DMS 273 (cell line): Measurements from ENCODE around the gene SCAF8.
"Not testable (repeated sequence)": the region's sequence is repeated elsewhere in the genome, so short reads cannot be mapped to it uniquely, and the experiment has no call there.

Source experiments
- DNase-seq: peaks from one replicate; lab custom pipeline; 2025; ENCODE audit not compliant: unreplicated experiment; lab: John Stamatoyannopoulos, UW

The SCAF8 gene, protein sequence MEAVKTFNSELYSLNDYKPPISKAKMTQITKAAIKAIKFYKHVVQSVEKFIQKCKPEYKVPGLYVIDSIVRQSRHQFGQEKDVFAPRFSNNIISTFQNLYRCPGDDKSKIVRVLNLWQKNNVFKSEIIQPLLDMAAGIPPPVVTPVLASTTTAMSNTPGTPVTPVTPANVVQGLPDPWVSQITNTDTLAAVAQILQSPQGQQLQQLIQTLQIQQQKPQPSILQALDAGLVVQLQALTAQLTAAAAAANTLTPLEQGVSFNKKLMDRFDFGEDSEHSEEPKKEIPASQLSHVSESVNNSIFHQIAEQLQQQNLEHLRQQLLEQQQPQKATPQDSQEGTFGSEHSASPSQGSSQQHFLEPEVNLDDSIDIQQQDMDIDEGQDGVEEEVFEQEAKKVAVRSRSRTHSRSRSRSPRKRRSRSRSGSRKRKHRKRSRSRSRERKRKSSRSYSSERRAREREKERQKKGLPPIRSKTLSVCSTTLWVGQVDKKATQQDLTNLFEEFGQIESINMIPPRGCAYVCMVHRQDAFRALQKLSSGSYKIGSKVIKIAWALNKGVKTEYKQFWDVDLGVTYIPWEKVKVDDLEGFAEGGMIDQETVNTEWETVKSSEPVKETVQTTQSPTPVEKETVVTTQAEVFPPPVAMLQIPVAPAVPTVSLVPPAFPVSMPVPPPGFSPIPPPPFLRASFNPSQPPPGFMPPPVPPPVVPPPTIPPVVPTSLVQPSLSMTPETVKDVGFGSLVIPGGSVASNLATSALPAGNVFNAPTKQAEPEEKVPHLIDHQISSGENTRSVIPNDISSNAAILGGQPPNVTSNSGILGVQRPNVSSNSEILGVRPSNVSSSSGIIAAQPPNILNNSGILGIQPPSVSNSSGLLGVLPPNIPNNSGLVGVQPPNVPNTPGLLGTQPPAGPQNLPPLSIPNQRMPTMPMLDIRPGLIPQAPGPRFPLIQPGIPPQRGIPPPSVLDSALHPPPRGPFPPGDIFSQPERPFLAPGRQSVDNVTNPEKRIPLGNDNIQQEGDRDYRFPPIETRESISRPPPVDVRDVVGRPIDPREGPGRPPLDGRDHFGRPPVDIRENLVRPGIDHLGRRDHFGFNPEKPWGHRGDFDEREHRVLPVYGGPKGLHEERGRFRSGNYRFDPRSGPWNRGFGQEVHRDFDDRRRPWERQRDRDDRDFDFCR (N-terminal part only)

DNA sequence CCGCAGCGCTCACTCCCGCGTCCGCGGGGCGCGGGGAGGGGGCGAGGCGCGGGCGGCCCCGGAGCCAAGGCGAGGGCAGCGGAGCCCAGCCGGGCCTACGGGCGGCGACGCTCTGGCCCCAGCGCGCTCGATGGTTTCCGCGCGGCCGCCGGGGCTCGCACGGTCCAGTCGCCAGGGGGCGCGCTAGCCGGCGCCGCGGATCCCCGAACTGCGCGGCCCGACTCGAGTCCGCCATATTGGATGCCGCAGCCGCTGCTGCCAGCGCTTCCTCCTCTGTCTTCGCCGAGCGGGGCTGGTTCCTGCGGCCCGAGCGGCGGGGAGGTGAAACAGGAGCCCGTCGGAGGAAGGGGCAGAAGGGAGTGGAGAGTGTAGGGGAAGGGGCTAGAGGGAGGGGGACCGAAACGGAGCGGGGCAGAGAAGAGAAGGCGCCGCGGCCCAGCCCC lies at the start of gene SCAF8:
Gene SCAF8 (plus strand): TSS at position 234 of the 443 bp plus-strand sequence. CDS start 485 bp downstream, outside the sequence.
- peak; percentile 94 for DNase-seq

GRCh38 chr6:154683756-154684523 lies 49.3 kb upstream of the SCAF8 start:
- no peak for DNase-seq

GRCh38 chr6:154686162-154686561 lies 47.1 kb upstream of the SCAF8 start:
- DNase-seq = no peak

DNA sequence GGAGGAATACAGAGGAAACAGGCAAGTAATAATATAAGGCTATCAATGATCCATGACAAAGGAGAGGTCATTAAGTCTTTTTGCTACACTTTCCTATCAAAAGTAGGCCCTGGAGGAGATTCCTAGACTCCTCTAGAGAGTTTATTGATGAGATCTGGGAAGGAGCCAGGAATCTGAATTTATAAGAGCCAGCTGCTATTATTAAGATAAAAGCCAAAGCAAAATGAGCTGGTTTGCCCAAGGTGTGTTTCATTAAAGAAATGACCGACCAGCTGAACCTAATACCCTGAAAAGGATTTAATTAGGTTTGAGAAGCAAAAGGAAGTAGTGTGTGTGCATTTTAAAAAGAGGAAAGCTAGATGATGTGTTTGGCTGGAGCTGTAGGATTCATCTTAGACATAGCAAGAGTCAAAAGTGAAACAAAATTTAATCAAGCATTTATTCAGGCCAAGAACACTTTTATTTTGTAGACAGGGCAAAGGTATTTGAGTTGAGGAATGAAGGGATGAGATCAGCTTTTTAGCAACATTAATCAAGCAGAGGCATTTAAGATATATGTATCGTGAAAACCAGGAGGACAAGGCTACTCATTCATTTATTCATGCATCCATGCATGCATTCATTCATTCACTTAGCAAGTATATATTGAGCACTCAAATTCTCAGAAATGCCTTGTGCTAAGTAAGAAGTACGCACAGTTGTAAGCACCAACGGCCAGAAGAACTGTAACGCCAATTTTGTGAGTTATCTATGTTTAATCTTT lies 43.5 kb upstream of the SCAF8 start:
- no peak for DNase-seq

DNA sequence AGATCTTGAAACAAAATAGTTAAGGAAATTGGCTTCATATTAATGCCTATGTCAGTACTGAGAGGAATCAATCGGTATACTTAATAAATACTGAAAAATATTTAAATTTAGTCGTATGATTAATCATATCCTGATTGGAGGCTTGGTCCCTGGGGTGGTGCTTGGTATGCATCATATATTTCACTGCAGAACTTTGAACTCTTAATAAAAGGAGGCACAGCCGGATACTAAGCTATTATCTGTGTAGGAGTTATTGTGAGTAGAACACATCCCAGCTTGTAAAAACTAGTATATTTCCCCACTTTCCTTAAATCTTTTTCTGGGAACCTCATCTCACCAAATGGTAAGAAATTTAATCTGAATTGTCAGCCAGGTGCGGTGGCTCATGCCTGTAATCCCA lies 42.4 kb upstream of the SCAF8 start:
- no peak for DNase-seq

DNA sequence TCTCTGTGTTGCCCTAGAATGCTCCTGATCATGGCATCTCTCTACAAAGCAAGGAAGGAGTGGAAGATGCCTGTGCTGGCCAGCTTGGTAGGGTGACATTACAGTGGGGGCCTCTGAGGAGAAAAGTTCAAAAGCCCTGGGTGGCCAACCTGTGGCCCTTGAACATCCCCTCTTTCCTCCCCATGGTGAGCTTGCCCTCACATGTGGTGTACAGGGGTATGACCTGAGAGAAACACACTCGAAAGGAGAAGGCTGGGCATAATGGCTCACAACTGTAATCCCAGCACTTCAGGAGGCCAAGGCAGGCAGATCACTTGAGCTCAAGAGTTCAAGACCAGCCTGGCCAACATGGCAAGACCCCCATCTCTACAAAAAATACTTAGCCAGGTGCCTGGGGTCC lies 36.6 kb upstream of the SCAF8 start:
- DNase-seq = no peak

DNA sequence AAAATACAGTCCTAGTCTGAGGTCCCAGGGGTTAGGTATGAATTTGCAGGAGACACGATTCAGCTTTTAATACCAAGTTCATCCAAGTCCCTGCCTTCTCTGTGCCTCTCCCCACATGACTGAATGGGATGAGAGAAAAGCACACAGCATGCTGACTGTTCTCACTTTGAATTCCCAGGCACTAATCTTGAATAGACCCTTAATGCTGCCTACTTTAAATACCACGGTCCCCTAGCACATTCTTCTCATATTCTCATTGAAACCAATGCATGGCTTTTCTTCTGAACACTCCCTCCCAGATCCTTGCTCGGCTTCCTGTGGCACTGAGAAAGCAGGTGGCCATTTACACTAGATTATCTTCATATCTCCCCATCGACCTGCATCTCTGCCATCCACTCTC lies 30.1 kb upstream of the SCAF8 start:
- no peak for DNase-seq

- DNase-seq = peak; percentile 56
These were observed 27.6 kb upstream of the SCAF8 start for GRCh38 chr6:154705471-154706113.

DNA sequence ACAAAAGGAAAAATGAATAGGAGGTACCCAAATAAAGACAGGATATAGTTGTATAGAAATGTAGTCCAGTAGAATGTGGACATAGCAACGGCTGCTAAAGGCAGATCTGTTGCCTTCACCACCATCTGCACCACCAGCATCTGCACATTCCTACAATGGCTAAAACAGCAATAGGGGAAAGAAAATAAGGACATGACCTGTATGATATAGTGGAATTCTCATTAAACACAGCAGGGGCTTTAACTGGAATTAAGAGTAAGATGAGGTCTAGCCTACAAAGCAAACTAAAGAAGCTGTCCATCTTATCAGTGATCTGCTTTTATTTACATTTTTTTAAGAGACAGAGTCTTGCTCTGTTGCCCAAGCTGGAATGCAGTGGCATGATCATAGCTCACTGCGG lies 26.8 kb upstream of the SCAF8 start:
- no peak for DNase-seq

GRCh38 chr6:154709621-154710020 lies 23.6 kb upstream of the SCAF8 start:
- no peak for DNase-seq

DNA sequence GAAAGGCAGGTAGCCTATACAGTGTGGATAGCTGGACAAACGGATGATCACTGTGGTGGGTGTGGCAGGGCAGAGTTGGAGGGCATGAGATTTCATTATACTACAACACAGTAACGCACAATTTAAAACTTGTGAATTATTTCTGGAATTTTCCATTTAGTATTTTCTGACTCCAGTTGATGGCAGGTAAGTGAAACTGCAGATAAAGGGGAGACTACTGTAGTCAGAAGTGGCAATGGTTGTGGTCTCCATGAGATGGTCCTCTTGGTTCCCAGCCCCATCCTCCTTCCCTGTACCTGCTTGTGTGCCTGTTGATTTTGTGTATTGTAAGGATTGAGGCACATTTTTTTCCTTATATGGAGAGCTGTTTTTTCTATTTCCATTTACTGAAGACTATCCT lies 22.5 kb upstream of the SCAF8 start:
- DNase-seq = no peak

- no peak for DNase-seq
These were observed 17.8 kb upstream of the SCAF8 start for GRCh38 chr6:154715446-154715845.

DNA sequence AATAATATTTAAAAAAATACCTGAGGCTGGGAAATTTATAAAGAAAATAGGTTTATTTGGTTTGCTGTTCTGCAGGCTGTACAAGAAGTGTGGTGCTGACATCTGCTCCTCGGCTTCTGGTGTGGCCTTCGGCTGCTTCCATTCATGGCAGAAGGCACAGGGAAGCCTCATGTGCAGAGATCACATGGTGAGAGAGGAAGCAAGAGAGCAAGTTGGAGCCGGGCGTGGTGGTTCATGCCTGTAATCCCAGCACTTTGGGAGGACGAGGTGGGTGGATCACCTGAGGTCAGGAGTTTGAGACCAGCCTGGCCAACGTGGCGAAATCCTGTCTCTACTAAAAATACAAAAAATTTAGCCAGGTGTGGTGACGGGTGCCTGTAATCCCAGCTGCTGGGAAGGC lies 16.9 kb upstream of the SCAF8 start:
- not testable (repeated sequence) for DNase-seq

GRCh38 chr6:154719433-154719832 lies 13.8 kb upstream of the SCAF8 start:
- DNase-seq = no peak

GRCh38 chr6:154719854-154720253 lies 13.4 kb upstream of the SCAF8 start:
- no peak for DNase-seq

DNA sequence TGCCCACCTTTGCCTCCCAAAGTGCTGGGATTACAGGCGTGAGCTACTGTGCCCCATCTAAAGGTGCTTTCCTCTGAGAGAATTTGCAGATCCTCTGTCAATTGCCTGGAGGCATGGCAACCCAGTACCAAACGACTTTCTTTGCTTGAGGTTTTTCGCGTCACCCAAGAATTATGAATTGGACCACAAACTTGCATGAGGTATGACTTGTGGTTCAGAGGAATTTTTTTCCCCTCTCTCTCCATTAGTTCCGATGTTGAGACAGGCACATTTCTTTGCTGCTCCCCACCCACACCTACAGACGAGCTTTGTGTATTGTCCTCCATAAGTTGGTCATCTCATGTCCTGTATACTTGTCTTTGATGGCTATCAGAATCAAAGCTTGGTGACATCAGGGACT lies 11.8 kb upstream of the SCAF8 start:
- no peak for DNase-seq

GRCh38 chr6:154726887-154727286 lies 6.3 kb upstream of the SCAF8 start:
- DNase-seq = no peak

- peak; percentile 33 for DNase-seq
These were observed 1.7 kb upstream of the SCAF8 start for GRCh38 chr6:154731296-154732218.
